Colonic mucosa (tissue), 4 donors: ENCODE data around the gene FAM236C. TPM values are rescaled to one million over a fixed set of nuclear protein-coding genes. Genes with fewer than 3 reads are reported as not detected.
"Not testable (repeated sequence)": the region's sequence is repeated elsewhere in the genome, so short reads cannot be mapped to it uniquely, and the experiment has no call there.

Experiments used
- DNase-seq: peaks from one replicate; pipeline ENCODE4 v3.0.0-alpha.2; 2020
- H3K27ac ChIP-seq: fragments of 200-600 bp; one replicate; pipeline ENCODE4 v1.8.0; 2021
- H3K27me3 ChIP-seq: fragments of 200-600 bp; one replicate; pipeline ENCODE4 v1.8.0; 2021
- H3K36me3 ChIP-seq: fragments of 200-600 bp; one replicate; pipeline ENCODE4 v1.8.0; 2021
- H3K4me1 ChIP-seq: fragments of 200-600 bp; one replicate; pipeline ENCODE4 v1.8.0; 2021; ENCODE audit warnings: mild to moderate bottlenecking
- H3K4me3 ChIP-seq: fragments of 200-600 bp; one replicate; pipeline ENCODE4 v1.8.0; 2021
- H3K9ac ChIP-seq, 2 donors: one replicate each; pipeline ENCODE4 v1.7.0; 2013; ENCODE audit warnings: control low read depth in 2 of 2, low read depth in 2 of 2, low read length in 2 of 2
- H3K9me3 ChIP-seq: fragments of 200-600 bp; one replicate; pipeline ENCODE4 v1.8.0; 2021
- intact Hi-C: fragments of 100-400 bp; cut with DNase I; formaldehyde crosslinking; loops from one replicate; pipeline ENCODE4 v1.14.1; 2022
- total RNA-seq, 2 donors: library from RNA; stranded (reverse); fragmentation: NEBNext Ultra II Directional in 1 of 2; extraction: Animal tissue kit (Norgen Biotek cat#: 25700) in 1 of 2; gene quantifications; one replicate each; pipeline ENCODE4 v1.2.1, GENCODE V29; 2021
- donor health status: healthy.
- donor health status: DM: no; HTN: no; CAD: no.
- donor health status: DM: no; HTN: no; CAD: no.

Gene FAM236C
- total RNA-seq = not detected

DNA sequence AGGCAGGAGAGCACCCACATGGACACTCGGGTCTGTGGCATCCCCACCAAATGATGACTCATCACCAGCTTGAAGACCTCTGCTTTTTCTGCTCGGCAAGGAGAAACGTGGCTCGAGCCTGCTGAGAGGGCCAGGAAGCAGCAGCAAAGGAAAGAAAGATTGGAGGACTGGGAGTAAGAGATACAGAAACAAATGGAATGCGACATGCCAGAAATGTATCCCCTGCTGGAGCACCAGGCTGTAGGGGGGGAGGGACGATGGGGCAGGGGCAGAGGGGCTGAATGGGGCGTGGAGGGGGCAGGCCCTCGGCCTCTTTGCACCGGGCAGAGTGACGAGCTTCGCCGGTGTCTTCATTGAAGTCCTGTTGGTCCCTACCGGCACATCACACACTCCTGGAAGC, at the start of gene FAM236C:
TSS of gene FAM236C (plus strand) at position 301 of the 400 bp plus-strand sequence. CDS start 100 bp downstream, outside the sequence.
- DNase-seq, H3K9ac ChIP-seq, H3K27me3 ChIP-seq, H3K9me3 ChIP-seq, H3K4me3 ChIP-seq, intact Hi-C loops, H3K27ac ChIP-seq, H3K36me3 ChIP-seq, H3K4me1 ChIP-seq: not testable (repeated sequence)

DNA sequence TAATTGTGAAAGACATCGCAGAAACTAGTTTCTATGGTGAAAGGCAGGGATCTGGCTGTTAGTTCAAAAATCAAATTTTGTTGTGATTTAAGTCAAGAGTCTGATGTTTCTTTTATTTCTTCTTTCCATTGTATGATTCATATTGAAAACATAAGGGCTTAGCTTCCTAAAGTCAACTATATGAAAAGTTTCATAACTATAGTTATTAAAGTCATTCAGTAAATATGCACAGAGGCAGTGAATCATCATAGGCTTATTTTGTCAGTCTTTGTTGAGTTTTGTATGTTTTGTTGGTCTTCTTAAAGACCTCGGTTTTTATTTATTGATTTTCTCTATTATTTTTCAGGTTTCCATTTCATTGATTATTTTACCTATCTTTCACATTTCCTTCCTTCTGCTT, 29.5 kb upstream of the FAM236C start:
- H3K27me3 ChIP-seq, H3K4me3 ChIP-seq, H3K36me3 ChIP-seq, intact Hi-C loops, H3K9ac ChIP-seq, H3K9me3 ChIP-seq, H3K27ac ChIP-seq, DNase-seq, H3K4me1 ChIP-seq: not testable (repeated sequence)

GRCh38 chrX:72889740-72890139, 22.7 kb upstream of the FAM236C start:
- H3K4me3 ChIP-seq, H3K27ac ChIP-seq, H3K36me3 ChIP-seq, H3K9me3 ChIP-seq, H3K27me3 ChIP-seq, DNase-seq, intact Hi-C loops, H3K4me1 ChIP-seq, H3K9ac ChIP-seq: not testable (repeated sequence)

- H3K27ac ChIP-seq, H3K4me1 ChIP-seq, H3K27me3 ChIP-seq, H3K36me3 ChIP-seq, H3K4me3 ChIP-seq, H3K9me3 ChIP-seq, H3K9ac ChIP-seq, intact Hi-C loops: not testable (repeated sequence)
- DNase-seq = peak; percentile 1
Observed at GRCh38 chrX:72916096-72916495, 3.7 kb downstream of the FAM236C start.

DNA sequence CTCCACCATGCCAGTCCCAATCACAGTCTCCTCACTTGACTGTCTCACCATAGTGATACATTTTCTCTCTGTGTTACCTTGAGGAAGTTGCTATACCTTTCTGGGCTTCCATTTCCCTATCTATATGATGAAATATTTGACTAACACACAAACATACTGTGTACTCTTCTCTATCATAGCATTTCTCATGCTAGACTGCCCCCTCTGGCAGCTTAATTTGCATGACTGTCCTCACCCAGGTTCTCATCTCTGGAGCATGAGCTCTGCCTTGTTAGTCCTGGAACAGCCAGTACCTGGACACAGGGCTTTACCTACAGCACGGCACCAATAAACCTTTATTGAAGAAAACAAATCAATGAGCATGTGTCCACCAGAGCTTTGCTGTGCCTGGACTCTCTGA, 19.9 kb downstream of the FAM236C start:
- H3K4me1 ChIP-seq, intact Hi-C loops, DNase-seq, H3K9ac ChIP-seq, H3K4me3 ChIP-seq, H3K27ac ChIP-seq, H3K27me3 ChIP-seq, H3K36me3 ChIP-seq, H3K9me3 ChIP-seq: not testable (repeated sequence)

GRCh38 chrX:72936455-72936854, 24.0 kb downstream of the FAM236C start:
- H3K4me1 ChIP-seq, H3K9me3 ChIP-seq, H3K27ac ChIP-seq, DNase-seq, H3K27me3 ChIP-seq, H3K36me3 ChIP-seq, H3K4me3 ChIP-seq, intact Hi-C loops, H3K9ac ChIP-seq: not testable (repeated sequence)

- intact Hi-C loops, H3K9me3 ChIP-seq, H3K36me3 ChIP-seq, H3K27ac ChIP-seq, H3K4me1 ChIP-seq, DNase-seq, H3K4me3 ChIP-seq, H3K9ac ChIP-seq, H3K27me3 ChIP-seq: not testable (repeated sequence)
Observed at GRCh38 chrX:72936882-72937455, 24.6 kb downstream of the FAM236C start.

DNA sequence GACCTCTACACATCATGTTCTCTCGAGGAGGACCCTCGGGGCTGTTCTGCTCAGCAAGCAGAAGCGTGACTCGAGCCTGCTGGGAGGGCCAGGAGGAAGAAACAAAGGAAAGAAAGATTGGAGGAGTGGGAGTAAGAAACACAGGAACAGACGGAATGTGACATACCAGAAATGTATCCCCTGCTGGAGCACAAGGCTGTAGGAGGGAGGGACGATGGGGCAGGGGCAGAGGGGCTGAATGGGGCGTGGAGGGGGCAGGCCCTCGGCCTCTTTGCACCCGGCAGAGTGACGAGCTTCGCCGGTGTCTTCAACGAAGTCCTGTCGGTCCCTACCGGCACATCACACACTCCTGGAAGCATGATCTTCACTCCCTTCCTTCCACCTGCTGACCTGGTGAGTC, 25.5 kb downstream of the FAM236C start, which contains the start of gene FAM236A:
TSS of gene FAM236A (plus strand) at position 301 of the 400 bp plus-strand sequence. CDS start at position 358, 57 bp downstream.
- intact Hi-C loops, H3K4me1 ChIP-seq, H3K27me3 ChIP-seq, H3K36me3 ChIP-seq, H3K9me3 ChIP-seq, H3K9ac ChIP-seq, DNase-seq, H3K4me3 ChIP-seq, H3K27ac ChIP-seq: not testable (repeated sequence)

- H3K9ac ChIP-seq, H3K27ac ChIP-seq, H3K27me3 ChIP-seq, H3K4me1 ChIP-seq, DNase-seq, intact Hi-C loops, H3K36me3 ChIP-seq, H3K9me3 ChIP-seq, H3K4me3 ChIP-seq: not testable (repeated sequence)
Observed at GRCh38 chrX:72942272-72942671, 29.9 kb downstream of the FAM236C start.

DNA sequence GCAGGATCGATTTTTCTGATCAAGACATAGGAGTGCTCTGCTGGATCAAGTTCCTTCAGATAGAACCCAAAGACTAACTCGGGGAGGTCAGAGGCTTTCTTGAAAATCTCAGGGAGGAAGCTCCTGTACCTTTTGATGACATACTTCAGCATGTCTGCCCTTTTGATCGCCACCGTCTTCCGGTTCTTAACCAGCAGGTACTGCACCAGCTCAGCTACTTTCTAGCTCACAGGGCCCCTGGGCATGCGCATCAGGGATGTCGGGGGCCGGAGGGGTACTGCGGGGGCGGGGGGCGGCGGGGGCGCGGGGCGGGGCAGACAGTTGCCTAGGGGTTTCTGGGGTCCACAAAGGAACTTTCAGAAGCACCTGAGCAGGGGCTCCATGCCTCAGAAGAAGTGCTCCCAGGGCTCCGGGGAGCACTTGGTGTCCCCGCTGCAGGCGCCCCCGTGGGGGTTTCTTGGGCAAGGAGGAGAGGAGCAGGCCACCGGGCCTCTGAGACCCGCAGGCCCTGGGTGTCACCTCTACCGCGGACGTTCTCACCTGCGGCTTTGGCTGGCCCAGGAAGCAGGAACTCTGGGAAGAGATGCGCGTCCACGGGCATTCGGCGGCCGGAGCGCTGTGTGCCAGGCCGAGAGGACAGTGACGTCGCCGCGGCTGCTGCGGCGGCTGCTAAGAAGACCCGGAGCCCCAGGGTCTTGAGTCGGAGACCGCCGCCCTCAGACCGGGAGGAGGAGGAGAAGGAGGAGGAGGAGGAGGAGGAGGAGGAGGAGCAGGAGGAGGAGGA, 30.8 kb downstream of the FAM236C start:
- DNase-seq, H3K4me1 ChIP-seq, H3K9ac ChIP-seq, H3K27ac ChIP-seq, H3K36me3 ChIP-seq, H3K9me3 ChIP-seq, intact Hi-C loops, H3K27me3 ChIP-seq, H3K4me3 ChIP-seq: not testable (repeated sequence)

DNA sequence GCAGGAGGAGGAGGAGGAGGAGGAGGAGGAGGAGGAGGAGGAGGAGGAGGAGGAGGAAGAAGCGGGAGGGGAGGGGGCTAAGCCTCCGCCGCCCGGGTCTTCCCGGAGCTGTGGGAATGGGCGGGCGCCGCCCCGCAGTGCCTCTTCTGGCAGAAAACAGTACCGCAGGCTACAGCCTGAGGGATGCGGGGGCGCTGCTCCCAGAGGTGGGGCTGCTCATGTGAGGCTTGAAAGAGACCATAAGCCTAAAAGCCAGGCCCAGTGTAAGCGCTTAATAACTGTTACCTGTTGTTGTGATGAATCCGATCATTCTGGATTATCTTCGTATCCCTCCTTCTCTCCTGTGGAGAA, 31.4 kb downstream of the FAM236C start, which contains the start of gene DMRTC1:
TSS of gene DMRTC1 (minus strand) at position 19 of the 351 bp plus-strand sequence. CDS start 68,143 bp downstream, outside the sequence.
- H3K4me3 ChIP-seq, H3K9ac ChIP-seq, intact Hi-C loops, H3K4me1 ChIP-seq, H3K36me3 ChIP-seq, DNase-seq, H3K27ac ChIP-seq, H3K27me3 ChIP-seq, H3K9me3 ChIP-seq: not testable (repeated sequence)

GRCh38 chrX:72959971-72960370, 47.6 kb downstream of the FAM236C start:
- H3K36me3 ChIP-seq, H3K4me1 ChIP-seq, intact Hi-C loops, H3K9ac ChIP-seq, H3K4me3 ChIP-seq, DNase-seq, H3K27ac ChIP-seq, H3K27me3 ChIP-seq, H3K9me3 ChIP-seq: not testable (repeated sequence)
